HG02642 (cell line): ENCODE results near the gene ATP8B1.

Experiments used
- ATAC-seq: cut with Tn5 transposase; IDR thresholded peaks from one replicate; pipeline ENCODE4 v1.9.1; 2021; ENCODE audit warnings: mild to moderate bottlenecking; ENCODE audit not compliant: unreplicated experiment, poor library complexity

ATP8B1 gene

GRCh38 chr18:57771626-57772025 is 31.5 kb downstream of the ATP8B1 start:
- ATAC-seq = no peak

GRCh38 chr18:57771193-57771592 is 31.9 kb downstream of the ATP8B1 start:
- no peak for ATAC-seq

GRCh38 chr18:57768537-57769326 is 34.4 kb downstream of the ATP8B1 start:
- ATAC-seq = no peak

GRCh38 chr18:57767259-57768050 is 35.7 kb downstream of the ATP8B1 start:
- no peak for ATAC-seq

GRCh38 chr18:57764995-57765394 is 38.1 kb downstream of the ATP8B1 start:
- no peak for ATAC-seq

- no peak for ATAC-seq
Observed at GRCh38 chr18:57764087-57764486, 39.0 kb downstream of the ATP8B1 start.

GRCh38 chr18:57762686-57763085 is 40.4 kb downstream of the ATP8B1 start:
- no peak for ATAC-seq

- no peak for ATAC-seq
Observed at GRCh38 chr18:57759650-57760049, 43.5 kb downstream of the ATP8B1 start.

GRCh38 chr18:57755473-57756067 is 47.5 kb downstream of the ATP8B1 start:
- no peak for ATAC-seq

- peak; percentile 85 for ATAC-seq
Observed at GRCh38 chr18:57754577-57755338, 48.4 kb downstream of the ATP8B1 start.

- ATAC-seq = no peak
Observed at GRCh38 chr18:57753063-57753462, 50.1 kb downstream of the ATP8B1 start.

- no peak for ATAC-seq
Observed at GRCh38 chr18:57749604-57749970, 53.5 kb downstream of the ATP8B1 start.

- ATAC-seq = peak; percentile 93
Observed at GRCh38 chr18:57748770-57749603, 54.1 kb downstream of the ATP8B1 start.

- no peak for ATAC-seq
Observed at GRCh38 chr18:57747809-57748680, 55.1 kb downstream of the ATP8B1 start.

- ATAC-seq = no peak
Observed at GRCh38 chr18:57744211-57744694, 58.9 kb downstream of the ATP8B1 start.

- ATAC-seq = no peak
Observed at GRCh38 chr18:57743008-57743407, 60.1 kb downstream of the ATP8B1 start.

GRCh38 chr18:57741273-57741672 is 61.8 kb downstream of the ATP8B1 start:
- no peak for ATAC-seq

GRCh38 chr18:57738078-57738477 is 65.0 kb downstream of the ATP8B1 start:
- no peak for ATAC-seq
